ENCODE results near the gene EME2. TPM values are rescaled to one million over a fixed set of nuclear protein-coding genes. Genes with fewer than 3 reads are reported as not detected.
A peak's percentile ranks its signal among the peaks of the same experiment; 100 is the strongest.

Gene EME2
- total and polyA plus RNA-seq, 9 donors, result 0.83 to 19.2 (median 13.7) TPM

DNA sequence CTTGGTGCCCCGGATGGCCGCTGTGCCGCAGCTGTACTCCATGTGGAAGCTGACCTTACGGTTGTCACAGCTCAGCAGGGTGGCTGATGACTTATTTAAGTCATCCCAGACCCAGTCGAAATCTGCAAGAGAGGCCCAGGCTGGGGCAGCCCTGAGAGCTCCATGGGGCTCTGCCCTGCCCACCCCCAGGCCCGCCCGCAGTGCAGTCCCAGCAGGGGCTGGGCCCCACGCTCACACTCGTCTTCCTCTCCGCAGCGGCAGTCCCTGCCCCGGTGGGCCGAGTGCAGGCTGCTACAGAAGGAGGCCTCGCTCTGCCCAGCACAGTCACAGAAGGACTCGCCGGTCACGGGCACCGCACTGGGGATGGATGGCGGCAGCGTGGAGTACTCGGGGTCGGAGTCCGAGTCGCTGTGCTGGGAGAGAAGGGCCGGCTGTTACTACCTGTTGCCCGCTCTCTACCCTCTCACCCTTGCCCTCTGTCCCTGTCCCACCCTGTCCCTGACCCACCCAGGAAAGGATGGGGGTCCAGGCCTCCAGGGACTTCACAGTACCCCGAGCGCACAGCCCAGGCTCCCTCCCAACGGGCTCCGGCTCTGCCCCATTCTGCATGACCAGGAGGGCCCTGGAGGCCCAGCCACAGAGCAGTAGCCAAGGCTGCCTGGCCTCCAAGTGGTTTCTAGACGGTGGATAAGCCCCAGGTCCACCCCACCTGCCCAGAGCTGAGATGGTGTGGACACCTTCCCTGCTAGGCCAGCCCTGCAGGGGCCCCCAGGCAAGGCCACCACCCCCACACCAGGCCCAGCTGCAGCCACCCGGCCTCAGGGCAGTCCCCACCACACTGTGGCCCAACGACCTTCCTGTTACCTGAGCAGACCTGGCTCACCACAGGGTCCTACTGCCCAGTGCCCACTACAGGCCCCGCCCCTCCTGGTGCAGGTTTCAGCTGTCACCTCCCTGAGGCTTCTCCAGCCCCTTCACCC, 5.9 kb downstream of the EME2 start:
- Histone ChIP-seq H3K27ac (no peak overlapping the region), H3K9me3 (no peaks in the 10 kb centered on the region), H3K36me3 (no peaks in the 10 kb centered on the region), H3K4me1 (ENCODE audit: insufficient read depth) (peaks cover 15% of the 10 kb centered on the region), H3K27me3 (no peaks in the 10 kb centered on the region), H3K4me3 (no peak overlapping the region)
- intact Hi-C loops (cut with DNase I), result no loop called here
- 81 to 82% (median 81%) methylated on average over 33 to 34 of the region's 34 CpGs for WGBS, 3 donors
- peak in 3 of 5 donors; percentile 16 to 43 (median 28) for DNase-seq
- no peak for TF ChIP-seq POLR2A (IDR thresholded peaks at IDR 0.05)
- TF ChIP-seq, protein P1, sequence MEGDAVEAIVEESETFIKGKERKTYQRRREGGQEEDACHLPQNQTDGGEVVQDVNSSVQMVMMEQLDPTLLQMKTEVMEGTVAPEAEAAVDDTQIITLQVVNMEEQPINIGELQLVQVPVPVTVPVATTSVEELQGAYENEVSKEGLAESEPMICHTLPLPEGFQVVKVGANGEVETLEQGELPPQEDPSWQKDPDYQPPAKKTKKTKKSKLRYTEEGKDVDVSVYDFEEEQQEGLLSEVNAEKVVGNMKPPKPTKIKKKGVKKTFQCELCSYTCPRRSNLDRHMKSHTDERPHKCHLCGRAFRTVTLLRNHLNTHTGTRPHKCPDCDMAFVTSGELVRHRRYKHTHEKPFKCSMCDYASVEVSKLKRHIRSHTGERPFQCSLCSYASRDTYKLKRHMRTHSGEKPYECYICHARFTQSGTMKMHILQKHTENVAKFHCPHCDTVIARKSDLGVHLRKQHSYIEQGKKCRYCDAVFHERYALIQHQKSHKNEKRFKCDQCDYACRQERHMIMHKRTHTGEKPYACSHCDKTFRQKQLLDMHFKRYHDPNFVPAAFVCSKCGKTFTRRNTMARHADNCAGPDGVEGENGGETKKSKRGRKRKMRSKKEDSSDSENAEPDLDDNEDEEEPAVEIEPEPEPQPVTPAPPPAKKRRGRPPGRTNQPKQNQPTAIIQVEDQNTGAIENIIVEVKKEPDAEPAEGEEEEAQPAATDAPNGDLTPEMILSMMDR (IDR thresholded peaks at IDR 0.05), result no peak
- no peak for TF ChIP-seq EP300 (IDR thresholded peaks at IDR 0.05)

DNA sequence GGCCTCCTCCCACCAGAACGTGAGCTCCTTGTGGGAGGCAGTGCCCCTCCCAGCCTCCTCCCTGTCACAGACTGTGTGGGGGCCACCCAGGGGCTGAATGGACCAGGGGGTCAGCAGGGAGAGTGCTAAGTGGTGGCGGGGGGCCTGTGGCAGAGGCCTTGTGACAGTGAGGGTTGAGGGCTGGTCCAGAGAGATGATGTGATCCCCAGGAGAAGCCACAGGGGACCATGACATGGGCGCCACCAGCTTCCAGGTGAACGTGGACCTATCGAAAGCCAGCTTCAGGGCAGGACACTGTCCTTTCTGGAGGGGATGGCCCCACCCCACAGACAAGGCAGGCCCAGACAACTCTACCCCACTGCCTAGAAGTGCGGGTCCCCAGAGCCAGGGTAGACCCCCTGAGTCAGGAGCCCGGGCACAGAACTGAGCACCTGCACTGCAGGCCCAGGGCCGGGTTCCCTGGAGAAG, 6.7 kb downstream of the EME2 start:
- no peak for TF ChIP-seq EP300 (IDR thresholded peaks at IDR 0.05)
- TF ChIP-seq, protein P1 (IDR thresholded peaks at IDR 0.05), result no peak
- TF ChIP-seq POLR2A (IDR thresholded peaks at IDR 0.05), result no peak
- no peaks in the 10 kb centered on the region for H3K27me3 ChIP-seq
- intact Hi-C loops (cut with DNase I), result no loop called here
- no peaks in the 10 kb centered on the region for H3K36me3 ChIP-seq
- peaks cover 8% of the 10 kb centered on the region for H3K4me1 ChIP-seq (ENCODE audit: insufficient read depth)
- peak in 1 of 5 donors; percentile 33 for DNase-seq
- no peak overlapping the region for H3K27ac ChIP-seq
- no peaks in the 10 kb centered on the region for H3K9me3 ChIP-seq
- 72 to 81% (median 80%) methylated on average over 6 to 8 of the region's 8 CpGs for WGBS, 3 donors
- H3K4me3 ChIP-seq, result no peak overlapping the region

DNA sequence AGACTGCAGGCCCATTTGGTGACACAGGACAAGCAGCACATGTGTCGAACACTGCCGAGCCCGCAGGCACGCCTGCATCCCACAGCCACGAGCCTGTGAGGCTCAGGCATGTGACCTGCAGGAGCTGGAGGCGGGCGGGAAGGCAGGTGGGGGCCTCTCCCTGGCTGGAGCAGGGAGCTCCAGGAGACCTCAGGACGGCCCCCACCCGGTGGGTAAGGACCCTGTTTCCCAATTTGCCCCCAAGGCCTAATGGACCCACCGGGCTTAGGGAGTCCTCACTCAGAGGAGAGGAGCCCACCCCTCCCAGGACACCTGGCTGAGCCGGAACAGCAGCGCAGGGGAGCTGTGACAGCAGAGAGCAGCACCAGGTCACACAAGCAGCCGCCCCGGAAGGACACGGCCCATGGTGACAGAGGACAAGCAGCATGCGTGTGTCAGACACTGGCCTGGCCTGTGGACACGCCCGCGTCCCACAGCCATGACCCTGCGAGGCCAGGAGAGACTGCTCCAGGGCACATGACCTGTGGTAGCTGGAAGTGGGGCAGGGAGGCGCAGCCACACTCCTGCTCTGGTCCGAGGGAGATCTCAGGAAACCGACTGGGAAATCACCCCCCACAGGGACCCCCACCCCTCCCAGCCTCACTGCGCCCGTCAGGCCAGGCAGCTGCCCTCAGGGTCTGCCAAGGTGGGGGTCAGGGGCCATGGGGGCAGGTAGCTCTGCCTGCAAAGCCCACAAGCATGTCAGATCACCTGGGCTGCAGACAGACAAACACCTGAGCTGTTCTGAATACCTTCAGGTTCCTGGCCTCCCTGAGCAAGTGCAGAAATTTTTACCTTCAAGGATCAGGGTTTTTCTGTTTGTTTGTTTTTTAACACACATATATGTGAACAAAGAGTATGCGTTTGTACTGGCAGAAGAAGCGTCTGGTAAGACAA, 7.4 kb downstream of the EME2 start:
- no peak overlapping the region for H3K4me3 ChIP-seq
- H3K4me1 ChIP-seq (ENCODE audit: insufficient read depth), result peaks cover 8% of the 10 kb centered on the region
- H3K36me3 ChIP-seq, result no peaks in the 10 kb centered on the region
- TF ChIP-seq EP300 (IDR thresholded peaks at IDR 0.05) (no peak), POLR2A (IDR thresholded peaks at IDR 0.05) (no peak)
- TF ChIP-seq, protein P1 (IDR thresholded peaks at IDR 0.05), result no peak
- WGBS, 3 donors, result 73 to 77% (median 76%) methylated on average over 18 to 27 of the region's 27 CpGs
- DNase-seq, result peak in 3 of 5 donors; percentile 27 to 47 (median 43)
- intact Hi-C loops (cut with DNase I), result no loop called here
- no peaks in the 10 kb centered on the region for H3K27me3 ChIP-seq
- H3K9me3 ChIP-seq, result no peaks in the 10 kb centered on the region
- H3K27ac ChIP-seq, result no peak overlapping the region

DNA sequence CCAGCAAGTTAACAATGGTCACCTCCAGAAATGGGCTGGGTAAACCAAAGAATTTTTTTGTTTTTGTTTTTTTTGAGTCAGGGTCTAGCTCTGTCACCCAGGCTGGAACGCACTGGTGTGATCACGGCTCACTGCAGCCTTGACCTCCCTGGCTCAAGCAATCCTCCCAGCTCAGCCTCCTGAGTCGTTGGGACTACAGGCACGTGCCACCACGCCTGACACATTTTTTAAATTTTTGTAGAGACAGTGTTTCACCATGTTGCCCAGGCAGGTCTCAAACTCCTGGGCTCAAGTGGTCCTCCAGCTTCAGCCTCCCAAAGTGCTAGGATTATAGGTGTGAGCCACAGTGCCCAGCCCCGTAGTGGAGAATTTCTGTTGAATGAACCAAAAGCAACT, 8.1 kb downstream of the EME2 start:
- intact Hi-C loops (cut with DNase I), result no loop called here
- Histone ChIP-seq H3K9me3 (no peaks in the 10 kb centered on the region), H3K27ac (no peak overlapping the region), H3K4me3 (no peak overlapping the region), H3K36me3 (no peaks in the 10 kb centered on the region), H3K27me3 (no peaks in the 10 kb centered on the region), H3K4me1 (ENCODE audit: insufficient read depth) (peaks cover 8% of the 10 kb centered on the region)
- TF ChIP-seq, protein P1 (IDR thresholded peaks at IDR 0.05), result no peak
- no peak for TF ChIP-seq POLR2A (IDR thresholded peaks at IDR 0.05)
- TF ChIP-seq EP300 (IDR thresholded peaks at IDR 0.05), result no peak
- no peak for DNase-seq
- WGBS, 3 donors, result 43 to 55% (median 52%) methylated on average over 6 of the region's 6 CpGs
